ENCODE measurements around the gene HNRNPCL1.
"Not testable (repeated sequence)": the region's sequence is repeated elsewhere in the genome, so short reads cannot be mapped to it uniquely, and the experiment has no call there.

The HNRNPCL1 gene

GRCh38 chr1:12848620-12849019 lies at the start of gene HNRNPCL1:
HNRNPCL1 (minus strand) TSS chr1:12848720; CDS start chr1:12848289, 431 bp downstream.
- not testable (repeated sequence) for DNase-seq

DNA sequence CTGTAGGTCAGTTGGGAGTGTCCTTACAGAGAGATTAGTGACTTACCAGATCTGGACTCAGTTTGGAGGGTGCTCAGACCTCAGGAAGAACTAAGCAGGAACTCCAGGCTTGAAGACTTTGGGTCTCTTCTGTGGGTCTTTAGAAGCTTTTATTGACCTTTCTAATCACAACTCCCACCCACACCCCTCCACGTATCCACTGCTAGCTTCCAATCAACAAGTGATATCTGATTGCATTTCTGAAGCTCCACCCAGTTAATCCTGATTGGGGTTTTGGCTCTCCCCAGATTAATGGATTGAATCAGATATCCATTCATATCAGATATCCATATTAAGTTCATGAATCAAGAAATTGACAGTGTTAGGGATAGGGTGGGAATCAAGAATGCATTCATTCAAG lies 49.6 kb upstream of the HNRNPCL1 start, which contains the start of gene PRAMEF10:
PRAMEF10 (minus strand) TSS at position 101 of the 400 bp plus-strand sequence. CDS start 2,423 bp downstream, outside the sequence.
- not testable (repeated sequence) for DNase-seq

DNA sequence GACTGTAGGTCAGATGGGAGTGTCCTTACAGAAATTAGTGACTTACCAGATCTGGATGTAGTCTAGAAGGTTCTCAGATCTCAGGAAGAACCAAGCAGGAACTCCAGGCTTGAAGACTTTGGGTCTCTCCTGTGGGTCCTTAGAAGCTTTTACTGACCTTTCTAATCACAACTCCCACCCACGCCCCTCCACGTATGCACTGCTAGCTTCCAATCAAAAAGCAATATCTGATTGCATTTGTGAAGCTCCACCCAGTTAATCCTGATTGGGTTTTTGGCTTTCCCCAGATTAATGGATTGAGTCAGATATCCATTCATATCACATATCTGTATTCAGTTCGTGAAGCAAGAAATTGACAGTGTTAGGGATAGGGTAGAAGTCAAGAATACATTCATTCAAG lies 37.6 kb upstream of the HNRNPCL1 start, which contains the start of gene PRAMEF4:
PRAMEF4 (minus strand) TSS at position 101 of the 400 bp plus-strand sequence. CDS start 2,807 bp downstream, outside the sequence.
- not testable (repeated sequence) for DNase-seq

DNA sequence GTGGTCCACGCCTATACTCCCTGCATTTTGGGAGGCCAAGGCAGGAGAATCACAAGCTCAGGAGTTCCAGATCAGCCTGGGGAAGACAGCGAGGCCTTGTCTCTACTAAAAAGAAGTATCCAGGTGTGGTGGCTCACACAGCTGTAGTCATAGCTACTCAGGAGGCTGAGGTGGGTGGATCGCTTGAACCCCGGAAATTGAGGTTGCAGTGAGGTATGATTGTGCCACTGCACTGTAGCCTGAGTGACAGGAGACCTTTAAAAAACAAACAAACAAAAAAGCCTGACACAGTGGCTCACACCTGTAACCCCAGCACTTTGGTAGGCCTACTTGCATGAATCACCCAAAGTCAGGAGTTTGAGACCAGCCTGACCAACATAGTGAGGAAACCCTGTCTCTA lies 29.9 kb upstream of the HNRNPCL1 start:
- DNase-seq, result not testable (repeated sequence)

DNA sequence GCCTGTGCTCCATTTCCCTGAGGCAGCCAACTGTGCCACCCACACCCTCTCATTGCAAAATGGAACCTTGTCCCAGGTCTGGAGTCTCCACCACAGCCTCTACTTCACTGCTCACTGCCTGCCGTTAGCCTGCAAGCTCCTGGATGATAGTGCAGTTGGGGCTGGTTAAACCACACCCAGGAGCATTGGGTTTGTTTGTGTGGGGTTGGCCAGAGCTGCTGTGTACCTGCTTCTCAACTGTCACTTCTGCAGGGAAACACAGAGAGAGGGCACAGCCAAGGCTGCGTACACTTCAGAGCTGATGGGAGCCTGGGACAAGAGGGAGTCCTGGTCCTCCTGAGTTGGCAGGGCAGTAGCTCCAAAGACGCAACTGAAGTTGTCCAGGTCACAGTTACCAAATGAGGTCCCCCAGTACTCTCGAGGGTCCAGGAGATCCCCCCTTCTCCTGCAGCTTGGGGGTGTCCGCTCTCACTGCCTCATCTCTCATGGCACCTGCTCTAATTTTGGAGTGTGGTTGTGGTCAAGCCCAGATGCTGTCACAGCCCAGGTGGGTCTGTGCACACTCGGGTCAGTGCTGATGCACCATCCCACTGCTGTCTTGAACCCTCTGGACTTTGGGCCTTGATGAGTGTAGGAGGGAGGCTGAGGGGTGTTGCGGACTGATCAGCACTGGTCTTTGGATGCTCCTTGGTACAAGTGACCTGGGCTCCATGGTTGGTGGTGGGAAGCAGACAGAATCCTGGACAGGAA lies 14.8 kb upstream of the HNRNPCL1 start:
- not testable (repeated sequence) for DNase-seq

- not testable (repeated sequence) for DNase-seq
These were observed 8.3 kb upstream of the HNRNPCL1 start, which contains the start of gene PRAMEF2 for GRCh38 chr1:12856786-12857185. PRAMEF2 (plus strand) TSS chr1:12857086; CDS start chr1:12859010, 1,924 bp downstream.

GRCh38 chr1:12851779-12852178 lies 3.3 kb upstream of the HNRNPCL1 start:
- DNase-seq, result no peak

DNA sequence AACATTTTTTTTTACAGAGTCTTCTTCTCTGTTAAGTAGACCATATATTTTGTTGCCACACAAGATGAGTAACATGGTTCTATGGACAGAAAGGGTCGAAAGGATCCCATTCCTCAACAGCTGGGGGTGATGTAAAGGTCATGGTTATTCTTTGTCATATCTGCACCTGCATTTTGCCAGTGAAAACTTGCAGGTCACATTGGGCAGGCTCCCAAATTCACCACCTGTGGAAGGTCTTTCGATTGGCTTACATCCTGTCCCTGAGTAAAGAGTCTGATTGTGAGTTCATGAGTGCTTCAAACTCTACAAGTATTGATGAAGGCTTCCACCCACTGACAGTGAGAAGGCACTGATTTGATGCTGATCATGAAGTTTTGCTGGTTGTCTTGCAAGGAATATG lies 15.3 kb downstream of the HNRNPCL1 start:
- DNase-seq, result not testable (repeated sequence)

GRCh38 chr1:12831310-12831709 lies 17.2 kb downstream of the HNRNPCL1 start, which contains the start of gene PRAMEF11:
PRAMEF11 (minus strand) TSS chr1:12831410; CDS start chr1:12828789, 2,621 bp downstream.
- DNase-seq, result not testable (repeated sequence)

GRCh38 chr1:12819061-12819460 lies 29.5 kb downstream of the HNRNPCL1 start:
- not testable (repeated sequence) for DNase-seq

DNA sequence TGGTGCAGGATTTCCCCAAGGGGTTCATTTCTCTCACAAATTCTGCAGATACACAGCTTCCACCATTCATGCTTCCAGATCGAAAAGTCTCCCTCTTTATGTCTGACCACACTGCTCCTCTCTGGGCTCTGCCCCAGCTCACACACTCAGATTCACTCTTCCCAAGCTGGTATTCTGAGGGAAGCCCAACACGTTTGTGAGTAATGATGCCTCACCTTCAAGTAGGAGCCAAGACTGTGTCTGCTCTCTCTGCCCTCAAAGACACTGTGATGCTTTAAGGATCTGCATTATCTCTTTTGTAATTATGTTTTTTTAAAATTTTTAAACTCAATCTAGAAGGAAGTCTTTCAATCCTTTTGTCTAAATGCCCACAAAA lies 37.1 kb downstream of the HNRNPCL1 start:
- no peak for DNase-seq

GRCh38 chr1:12810691-12811408 lies 37.7 kb downstream of the HNRNPCL1 start:
- no peak for DNase-seq

DNA sequence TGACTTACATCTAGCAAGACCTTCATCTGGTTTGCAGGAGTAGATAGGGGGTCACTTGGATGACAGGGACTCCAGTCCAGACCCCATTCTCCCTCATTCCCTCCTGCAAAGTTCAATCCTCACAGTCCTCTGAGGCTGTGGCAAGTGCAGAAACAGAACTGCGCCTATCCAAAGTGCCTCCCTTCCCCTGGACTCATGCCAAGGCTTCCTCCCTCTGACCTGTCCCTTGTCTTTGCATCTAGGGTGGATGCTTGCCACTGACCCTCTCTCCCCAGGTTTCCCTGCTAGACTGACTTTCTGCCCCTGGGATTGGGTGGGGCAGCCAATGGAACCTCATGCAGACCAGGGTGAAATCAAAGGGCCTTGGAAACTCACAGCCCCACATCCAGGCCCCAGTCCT lies 38.6 kb downstream of the HNRNPCL1 start:
- no peak for DNase-seq

- DNase-seq, result no peak
These were observed 48.8 kb downstream of the HNRNPCL1 start for GRCh38 chr1:12799730-12800129.

- no peak for DNase-seq
These were observed 49.6 kb downstream of the HNRNPCL1 start for GRCh38 chr1:12798911-12799310.
